ENCODE data around the gene UNC13B. TPM values are rescaled to one million over a fixed set of nuclear protein-coding genes. Genes with fewer than 3 reads are reported as not detected.
A peak's percentile ranks its signal among the peaks of the same experiment; 100 is the strongest.

Gene UNC13B
- total and polyA plus RNA-seq, 2 of the 13 experiments (the other 11 are each of a cell fraction or from before 2014, with no cell fraction given): 14.0 to 18.3 TPM

- TF ChIP-seq ZNF543 (CRISPR knock-in tag; IDR thresholded peaks at IDR 0.05) (no peak), ONECUT2 (CRISPR knock-in tag; IDR thresholded peaks at IDR 0.05) (no peak), SNAPC2 (CRISPR knock-in tag; IDR thresholded peaks at IDR 0.05) (no peak), PHB2 (IDR thresholded peaks at IDR 0.05; ENCODE audit: partially characterized antibody) (no peak), HNRNPUL1 (IDR thresholded peaks at IDR 0.05; ENCODE audit: low read depth, low read length) (no peak), RNF2 (conservative IDR thresholded peaks at IDR 0.05; ENCODE audit: low read depth) (no peak), NR2F6 (IDR thresholded peaks at IDR 0.05) (peak; percentile 64; the same call in 1 of the 2 replicates), NR2F6 (CRISPR knock-in tag; IDR thresholded peaks at IDR 0.05) (peak; percentile 83), ZNF124 (CRISPR knock-in tag; IDR thresholded peaks at IDR 0.05) (no peak), NAIF1 (CRISPR knock-in tag; IDR thresholded peaks at IDR 0.05; ENCODE audit: borderline replicate concordance) (no peak), NKX3-1 (CRISPR knock-in tag; IDR thresholded peaks at IDR 0.05) (no peak), CEBPG (CRISPR knock-in tag; IDR thresholded peaks at IDR 0.05) (no peak), ZNF768 (CRISPR knock-in tag; IDR thresholded peaks at IDR 0.05) (no peak), NFE2L2 (IDR thresholded peaks at IDR 0.05; ENCODE audit: low read length) (no peak; the same call in 1 of the 2 replicates), KAT7 (CRISPR knock-in tag; IDR thresholded peaks at IDR 0.05; ENCODE audit: borderline replicate concordance) (no peak; the same call in 1 of the 2 replicates), DR1 (CRISPR knock-in tag; IDR thresholded peaks at IDR 0.05) (no peak), SIN3B (IDR thresholded peaks at IDR 0.05; ENCODE audit: low read length) (no peak), ZKSCAN1 (IDR thresholded peaks at IDR 0.05; ENCODE audit: low read length) (0 out of 2 replicates have a peak, but pooled peaks have one; percentile 50), SALL2 (CRISPR knock-in tag; IDR thresholded peaks at IDR 0.05) (no peak), SATB2 (CRISPR knock-in tag; IDR thresholded peaks at IDR 0.05) (no peak), YY1 (IDR thresholded peaks at IDR 0.05; ENCODE audit: insufficient read depth, insufficient replicate concordance, low read depth, low read length) (no peak), ZNF343 (CRISPR knock-in tag; IDR thresholded peaks at IDR 0.05) (no peak), MTF2 (CRISPR knock-in tag; IDR thresholded peaks at IDR 0.05; ENCODE audit: borderline replicate concordance) (no peak), STAG1 (CRISPR knock-in tag; IDR thresholded peaks at IDR 0.05) (peak; percentile 87), ZNF121 (CRISPR knock-in tag; IDR thresholded peaks at IDR 0.05) (no peak), ZNF841 (CRISPR knock-in tag; IDR thresholded peaks at IDR 0.05; ENCODE audit: borderline replicate concordance) (no peak), HIVEP1 (CRISPR knock-in tag; IDR thresholded peaks at IDR 0.05) (no peak), HMGA1 (CRISPR knock-in tag; conservative IDR thresholded peaks at IDR 0.05) (no peak)
- TF ChIP-seq, protein P1, sequence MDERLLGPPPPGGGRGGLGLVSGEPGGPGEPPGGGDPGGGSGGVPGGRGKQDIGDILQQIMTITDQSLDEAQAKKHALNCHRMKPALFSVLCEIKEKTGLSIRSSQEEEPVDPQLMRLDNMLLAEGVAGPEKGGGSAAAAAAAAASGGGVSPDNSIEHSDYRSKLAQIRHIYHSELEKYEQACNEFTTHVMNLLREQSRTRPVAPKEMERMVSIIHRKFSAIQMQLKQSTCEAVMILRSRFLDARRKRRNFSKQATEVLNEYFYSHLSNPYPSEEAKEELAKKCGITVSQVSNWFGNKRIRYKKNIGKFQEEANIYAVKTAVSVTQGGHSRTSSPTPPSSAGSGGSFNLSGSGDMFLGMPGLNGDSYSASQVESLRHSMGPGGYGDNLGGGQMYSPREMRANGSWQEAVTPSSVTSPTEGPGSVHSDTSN (CRISPR knock-in tag; IDR thresholded peaks at IDR 0.05): no peak
- TF ChIP-seq, protein P2, sequence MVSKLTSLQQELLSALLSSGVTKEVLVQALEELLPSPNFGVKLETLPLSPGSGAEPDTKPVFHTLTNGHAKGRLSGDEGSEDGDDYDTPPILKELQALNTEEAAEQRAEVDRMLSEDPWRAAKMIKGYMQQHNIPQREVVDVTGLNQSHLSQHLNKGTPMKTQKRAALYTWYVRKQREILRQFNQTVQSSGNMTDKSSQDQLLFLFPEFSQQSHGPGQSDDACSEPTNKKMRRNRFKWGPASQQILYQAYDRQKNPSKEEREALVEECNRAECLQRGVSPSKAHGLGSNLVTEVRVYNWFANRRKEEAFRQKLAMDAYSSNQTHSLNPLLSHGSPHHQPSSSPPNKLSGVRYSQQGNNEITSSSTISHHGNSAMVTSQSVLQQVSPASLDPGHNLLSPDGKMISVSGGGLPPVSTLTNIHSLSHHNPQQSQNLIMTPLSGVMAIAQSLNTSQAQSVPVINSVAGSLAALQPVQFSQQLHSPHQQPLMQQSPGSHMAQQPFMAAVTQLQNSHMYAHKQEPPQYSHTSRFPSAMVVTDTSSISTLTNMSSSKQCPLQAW (CRISPR knock-in tag; IDR thresholded peaks at IDR 0.05): peak; percentile 73
- TF ChIP-seq, protein P3, sequence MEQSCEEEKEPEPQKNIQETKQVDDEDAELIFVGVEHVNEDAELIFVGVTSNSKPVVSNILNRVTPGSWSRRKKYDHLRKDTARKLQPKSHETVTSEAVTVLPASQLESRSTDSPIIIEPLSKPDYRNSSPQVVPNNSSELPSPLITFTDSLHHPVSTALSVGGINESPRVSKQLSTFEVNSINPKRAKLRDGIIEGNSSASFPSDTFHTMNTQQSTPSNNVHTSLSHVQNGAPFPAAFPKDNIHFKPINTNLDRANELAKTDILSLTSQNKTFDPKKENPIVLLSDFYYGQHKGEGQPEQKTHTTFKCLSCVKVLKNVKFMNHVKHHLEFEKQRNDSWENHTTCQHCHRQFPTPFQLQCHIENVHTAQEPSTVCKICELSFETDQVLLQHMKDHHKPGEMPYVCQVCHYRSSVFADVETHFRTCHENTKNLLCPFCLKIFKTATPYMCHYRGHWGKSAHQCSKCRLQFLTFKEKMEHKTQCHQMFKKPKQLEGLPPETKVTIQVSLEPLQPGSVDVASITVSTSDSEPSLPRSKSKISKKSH (CRISPR knock-in tag; IDR thresholded peaks at IDR 0.05; ENCODE audit: borderline replicate concordance): no peak; the same call in 1 of the 2 replicates
- TF ChIP-seq, protein P4, sequence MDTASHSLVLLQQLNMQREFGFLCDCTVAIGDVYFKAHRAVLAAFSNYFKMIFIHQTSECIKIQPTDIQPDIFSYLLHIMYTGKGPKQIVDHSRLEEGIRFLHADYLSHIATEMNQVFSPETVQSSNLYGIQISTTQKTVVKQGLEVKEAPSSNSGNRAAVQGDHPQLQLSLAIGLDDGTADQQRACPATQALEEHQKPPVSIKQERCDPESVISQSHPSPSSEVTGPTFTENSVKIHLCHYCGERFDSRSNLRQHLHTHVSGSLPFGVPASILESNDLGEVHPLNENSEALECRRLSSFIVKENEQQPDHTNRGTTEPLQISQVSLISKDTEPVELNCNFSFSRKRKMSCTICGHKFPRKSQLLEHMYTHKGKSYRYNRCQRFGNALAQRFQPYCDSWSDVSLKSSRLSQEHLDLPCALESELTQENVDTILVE (CRISPR knock-in tag; IDR thresholded peaks at IDR 0.05): no peak
These were observed 32.0 kb downstream of the UNC13B start (continued) for GRCh38 chr9:35193762-35194161.
